ENCODE data around the gene TGM5.
"Not testable (repeated sequence)": the region's sequence is repeated elsewhere in the genome, so short reads cannot be mapped to it uniquely, and the experiment has no call there.

The TGM5 gene

GRCh38 chr15:43244092-43244491 is 22.6 kb downstream of the TGM5 start:
- DNase-seq = no peak

- DNase-seq = no peak
Observed at GRCh38 chr15:43243020-43243645, 23.6 kb downstream of the TGM5 start.

GRCh38 chr15:43242616-43243015 is 24.1 kb downstream of the TGM5 start:
- DNase-seq = no peak

- no peak for DNase-seq
Observed at GRCh38 chr15:43241100-43241499, 25.6 kb downstream of the TGM5 start.

- no peak for DNase-seq
Observed at GRCh38 chr15:43239732-43240491, 26.8 kb downstream of the TGM5 start.

- no peak for DNase-seq
Observed at GRCh38 chr15:43238671-43239131, 28.0 kb downstream of the TGM5 start.

- DNase-seq = no peak
Observed at GRCh38 chr15:43237842-43238470, 28.8 kb downstream of the TGM5 start.

- no peak for DNase-seq
Observed at GRCh38 chr15:43235536-43235935, 31.2 kb downstream of the TGM5 start.

GRCh38 chr15:43232289-43232874 is 34.3 kb downstream of the TGM5 start:
- DNase-seq = no peak

- no peak for DNase-seq
Observed at GRCh38 chr15:43230640-43231115, 36.0 kb downstream of the TGM5 start.

- no peak for DNase-seq
Observed at GRCh38 chr15:43229977-43230376, 36.8 kb downstream of the TGM5 start.

GRCh38 chr15:43226436-43227305 is 40.1 kb downstream of the TGM5 start:
- no peak for DNase-seq

GRCh38 chr15:43225950-43226255 is 40.8 kb downstream of the TGM5 start:
- not testable (repeated sequence) for DNase-seq

- DNase-seq = peak; percentile 4
Observed at GRCh38 chr15:43225201-43225949, 41.4 kb downstream of the TGM5 start.

- no peak for DNase-seq
Observed at GRCh38 chr15:43221422-43221821, 45.3 kb downstream of the TGM5 start.

- no peak for DNase-seq
Observed at GRCh38 chr15:43220991-43221403, 45.7 kb downstream of the TGM5 start, which contains the start of gene EPB42. TSS of gene EPB42 (minus strand) at chr15:43221018. CDS start at chr15:43220825, 193 bp downstream.

GRCh38 chr15:43219929-43220928 is 46.5 kb downstream of the TGM5 start:
- no peak for DNase-seq

- DNase-seq = no peak
Observed at GRCh38 chr15:43218908-43219706, 47.6 kb downstream of the TGM5 start.

- DNase-seq = no peak
Observed at GRCh38 chr15:43215961-43216360, 50.8 kb downstream of the TGM5 start.
